ENCODE data around the gene UQCR11. TPM values are rescaled to one million over a fixed set of nuclear protein-coding genes. Genes with fewer than 3 reads are reported as not detected.
"Not testable (repeated sequence)": the region's sequence is repeated elsewhere in the genome, so short reads cannot be mapped to it uniquely, and the experiment has no call there.

UQCR11 gene
- total RNA-seq, 2 donors from 2014 or later: 337 to 359 TPM

GRCh38 chr19:1644070-1644469, 38.8 kb upstream of the UQCR11 start:
- ATAC-seq (no peak), DNase-seq (no peak)
- intact Hi-C loops (cut with DNase I, micrococcal nuclease): no loop called here

DNA sequence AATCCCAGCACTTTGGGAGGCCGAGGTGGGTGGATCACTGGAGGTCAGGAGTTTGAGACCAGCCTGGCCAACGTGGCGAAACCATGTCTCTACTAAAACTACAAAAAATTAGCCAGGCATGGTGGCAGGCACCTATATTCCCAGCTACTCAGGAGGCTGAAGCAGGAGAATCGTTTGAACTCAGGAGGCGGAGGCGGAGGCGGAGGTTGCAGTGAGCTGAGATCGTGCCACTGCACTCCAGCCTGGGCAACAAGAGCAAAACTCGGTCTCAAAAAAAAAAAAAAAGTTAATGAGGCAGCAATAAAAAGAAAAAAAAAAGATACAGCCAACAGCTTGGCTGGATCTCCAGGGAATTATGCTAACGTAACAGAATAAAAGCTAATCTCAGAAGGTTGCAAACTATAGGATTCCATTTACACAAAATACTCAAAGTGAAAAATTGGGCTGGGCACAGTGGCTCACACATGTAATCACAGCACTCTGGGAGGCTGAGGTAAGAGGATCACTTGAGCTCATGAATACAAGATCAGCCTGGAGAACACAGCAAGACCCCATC, 35.7 kb upstream of the UQCR11 start:
- ATAC-seq: peak; percentile 20
- DNase-seq; intact Hi-C loops (cut with DNase I, micrococcal nuclease): not testable (repeated sequence)

DNA sequence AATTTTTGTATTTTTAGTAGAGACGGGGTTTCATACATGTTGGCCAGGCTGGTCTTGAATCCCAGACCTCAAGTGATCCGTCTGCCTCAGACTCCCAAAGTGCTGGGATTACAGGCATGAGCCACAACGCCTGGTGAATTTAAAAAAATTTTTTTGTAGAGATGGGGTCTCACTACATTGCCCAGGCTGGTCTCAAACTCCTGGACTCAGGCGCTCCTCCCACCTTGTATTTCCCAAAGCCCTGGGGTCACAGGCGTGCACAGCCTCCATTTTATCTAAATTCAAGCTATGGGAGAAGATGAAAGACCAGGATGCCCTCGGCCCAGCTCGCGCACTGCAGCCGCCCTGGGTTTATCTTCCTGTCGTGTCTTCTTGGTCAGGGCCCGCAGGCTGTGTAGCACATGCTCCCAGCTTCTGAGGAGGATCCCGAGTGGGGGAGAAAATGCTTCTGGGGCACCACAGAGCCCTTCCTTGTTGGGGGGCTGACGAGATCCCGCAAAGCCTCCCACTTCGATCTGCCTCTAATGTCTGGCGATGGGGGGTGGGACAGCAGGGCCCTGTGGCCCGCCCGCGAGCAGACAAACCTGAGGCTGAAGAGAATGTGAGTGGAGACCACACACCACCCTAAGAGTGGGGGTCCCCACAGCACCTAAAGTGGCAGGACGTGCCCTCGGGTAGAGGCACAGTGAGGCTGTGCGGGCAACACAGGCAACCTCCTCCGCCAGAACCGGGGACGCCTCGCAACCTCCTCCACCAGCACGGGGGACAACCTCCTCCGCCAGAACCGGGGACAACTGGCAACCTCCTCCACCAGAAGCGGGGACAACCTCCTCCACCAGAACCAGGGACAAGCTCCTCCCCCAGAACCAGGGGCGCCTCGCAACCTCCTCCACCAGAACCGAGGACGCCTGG, 31.3 kb upstream of the UQCR11 start:
- intact Hi-C loops (cut with DNase I, micrococcal nuclease): no loop called here
- ATAC-seq (no peak), DNase-seq (no peak)

- DNase-seq: no peak
- intact Hi-C loops (cut with DNase I, micrococcal nuclease): no loop called here
- no peak for ATAC-seq
Measured at GRCh38 chr19:1634938-1635243, 29.6 kb upstream of the UQCR11 start.

GRCh38 chr19:1634242-1634937, 29.1 kb upstream of the UQCR11 start:
- intact Hi-C loops (cut with DNase I, micrococcal nuclease): no loop called here
- no peak for DNase-seq
- no peak for ATAC-seq

- ATAC-seq (peak; percentile 47), DNase-seq (peak in 1 of 2 donors; percentile 33)
- intact Hi-C loops (cut with DNase I, micrococcal nuclease): no loop called here
Measured at GRCh38 chr19:1633269-1633826, 28.1 kb upstream of the UQCR11 start.

- ATAC-seq (peak; percentile 92), DNase-seq (peak; percentile 74 to 77)
- intact Hi-C loops (cut with DNase I, micrococcal nuclease): no loop called here
Measured at GRCh38 chr19:1632462-1633268, 27.4 kb upstream of the UQCR11 start.

DNA sequence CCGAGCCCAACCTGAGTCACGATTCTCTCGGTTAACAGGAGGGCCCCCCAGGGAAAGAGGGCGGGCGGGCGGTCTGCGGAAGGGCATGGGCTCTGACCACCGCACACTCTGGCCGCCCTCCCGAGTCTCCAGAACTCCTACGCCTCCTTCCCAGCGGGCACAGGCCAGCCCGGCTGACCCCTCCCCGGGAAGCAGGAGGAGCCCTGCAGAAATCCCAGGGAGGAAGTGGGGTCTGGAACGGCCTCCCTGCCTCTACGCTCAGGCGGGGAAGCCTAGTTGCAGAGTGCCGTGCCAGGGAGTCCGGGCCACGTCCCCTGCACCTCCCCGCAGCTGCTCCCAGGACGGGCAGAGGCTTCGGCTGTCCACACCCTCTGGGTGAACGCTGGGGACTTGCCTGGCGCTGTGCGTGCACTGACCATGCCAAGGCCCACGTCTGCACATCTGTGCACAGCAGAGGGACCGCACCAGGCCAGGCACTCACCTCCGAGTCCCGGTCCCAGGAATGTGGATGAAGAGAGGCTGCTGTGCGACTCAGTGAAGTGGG, 26.4 kb upstream of the UQCR11 start:
- no peak for ATAC-seq
- intact Hi-C loops (cut with DNase I, micrococcal nuclease): no loop called here

GRCh38 chr19:1630811-1631210, 25.5 kb upstream of the UQCR11 start:
- DNase-seq (no peak), ATAC-seq (no peak)
- intact Hi-C loops (cut with DNase I, micrococcal nuclease): no loop called here

More for the DNA sequence above, 26.4 kb upstream of the UQCR11 start:
- no peak for DNase-seq

- ATAC-seq (no peak), DNase-seq (no peak)
- intact Hi-C loops (cut with DNase I, micrococcal nuclease): no loop called here
Measured at GRCh38 chr19:1630012-1630411, 24.8 kb upstream of the UQCR11 start.

DNA sequence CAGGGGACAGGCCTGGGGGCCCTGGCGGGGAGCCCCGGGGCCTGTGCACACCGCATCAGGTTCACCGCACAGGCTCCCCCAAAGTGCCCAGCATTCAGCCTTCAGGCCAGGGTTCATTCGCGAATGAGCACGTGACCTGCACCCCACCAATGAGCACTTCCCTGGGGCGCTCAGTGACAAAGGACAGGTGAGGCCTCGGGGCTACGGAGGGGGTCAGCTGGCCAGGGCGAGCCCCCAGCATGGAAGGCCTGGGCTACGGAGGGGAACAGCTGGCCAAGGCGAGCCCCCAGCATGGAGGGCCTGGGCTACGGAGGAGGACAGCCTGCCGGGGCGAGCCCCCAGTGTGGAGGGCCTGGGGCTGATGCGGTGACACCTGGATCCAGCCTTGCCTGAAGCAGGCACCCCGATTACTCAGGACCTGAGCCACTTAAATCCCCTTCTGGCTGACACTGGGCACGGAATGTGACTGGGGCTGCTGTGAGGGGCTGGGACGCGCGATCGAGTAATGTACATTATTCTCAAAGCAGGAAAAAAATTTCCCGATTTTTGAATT, 24.1 kb upstream of the UQCR11 start:
- no peak for DNase-seq
- no peak for ATAC-seq
- intact Hi-C loops (cut with DNase I, micrococcal nuclease): no loop called here

DNA sequence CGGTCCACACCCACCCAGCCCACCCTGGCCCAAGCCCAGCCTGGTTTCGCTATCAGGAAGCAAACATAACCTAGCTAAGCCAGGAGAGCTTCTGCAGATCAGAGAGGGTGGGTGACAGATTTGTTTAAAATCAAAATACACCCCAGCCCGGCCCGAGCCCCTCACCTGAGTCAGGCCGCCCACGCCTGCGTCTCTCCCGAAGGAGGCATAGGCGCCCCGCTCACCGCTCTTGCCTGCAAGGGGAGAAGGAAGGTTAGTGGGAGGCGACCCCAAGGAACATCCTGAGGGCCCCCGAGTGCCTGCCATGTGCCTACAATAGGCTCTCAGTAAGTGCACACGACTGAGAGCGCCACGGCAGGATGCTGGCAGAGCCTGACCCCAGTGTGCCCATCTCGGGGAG, 21.9 kb upstream of the UQCR11 start:
- intact Hi-C loops (cut with DNase I, micrococcal nuclease): no loop called here
- DNase-seq (no peak), ATAC-seq (no peak)

DNA sequence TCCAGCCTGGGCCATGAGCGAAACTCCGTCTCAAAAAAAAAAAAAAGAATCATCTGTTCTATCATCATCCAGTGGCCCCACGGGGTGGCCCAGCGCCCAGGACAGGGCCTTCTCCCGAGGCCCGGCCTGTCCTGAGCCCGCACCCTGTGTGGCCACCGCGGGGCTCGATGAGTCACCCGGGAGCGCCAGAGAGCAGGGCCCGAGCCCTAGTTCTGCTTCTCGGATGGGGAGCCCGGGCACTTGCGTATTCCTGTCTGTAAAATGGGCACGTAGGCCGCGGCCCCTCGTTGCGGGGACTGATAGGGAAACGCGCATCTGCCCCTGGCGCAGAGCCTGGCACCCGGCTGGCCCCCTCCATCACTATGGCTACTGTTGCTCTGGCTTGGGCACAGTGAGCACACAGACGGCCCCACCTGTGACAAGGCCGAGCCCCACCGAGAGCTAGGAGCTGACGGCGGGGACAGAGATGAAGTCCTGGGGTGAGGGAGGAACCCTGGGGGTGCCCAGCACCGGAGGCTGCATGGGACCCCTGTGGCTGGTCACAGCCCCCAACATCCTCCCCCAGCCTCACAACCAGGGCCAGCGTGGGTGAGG, 21.3 kb upstream of the UQCR11 start:
- ATAC-seq (no peak), DNase-seq (no peak)
- intact Hi-C loops (cut with DNase I, micrococcal nuclease): no loop called here

DNA sequence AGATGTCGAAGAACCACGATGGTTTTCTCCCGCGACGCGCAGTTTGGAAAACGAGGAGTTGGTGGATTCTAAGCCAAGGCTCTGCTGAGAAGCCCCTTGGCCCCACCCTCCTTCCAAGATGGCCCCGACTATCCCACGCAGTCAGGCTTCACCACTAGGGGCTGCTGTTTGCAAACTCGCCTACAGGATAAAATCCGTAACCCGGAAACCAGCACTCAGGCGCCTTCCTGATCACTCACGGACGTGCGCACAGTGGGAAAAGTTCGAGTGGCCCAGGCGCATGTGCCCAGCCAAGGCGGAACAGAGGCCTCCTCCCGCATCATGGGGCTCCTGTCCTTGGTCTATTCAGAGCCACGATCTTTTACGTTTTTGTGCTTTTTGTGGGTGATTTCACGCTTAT, 19.2 kb upstream of the UQCR11 start:
- peak; percentile 54 for ATAC-seq
- intact Hi-C loops (cut with DNase I, micrococcal nuclease): no loop called here
- peak in 1 of 2 donors; percentile 59 for DNase-seq

DNA sequence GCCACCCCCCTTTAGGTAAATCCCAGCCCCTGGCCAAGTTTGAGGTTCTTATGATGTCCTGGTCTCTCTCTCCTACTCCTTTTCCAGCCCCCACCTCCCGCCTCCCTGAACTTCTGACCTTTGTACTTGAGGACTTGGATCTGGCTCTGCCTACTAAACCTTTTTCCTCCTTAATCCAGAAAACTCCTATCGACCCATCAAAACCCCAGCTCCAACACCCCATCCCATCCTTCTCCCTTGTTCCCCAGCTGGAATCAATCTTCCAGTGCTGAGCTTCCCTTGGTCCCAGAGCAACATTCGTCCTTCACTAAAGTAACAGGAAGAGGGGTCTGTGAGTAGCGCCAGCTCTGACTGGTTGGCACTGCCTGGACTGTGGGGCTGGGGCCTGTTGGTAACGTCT, 17.3 kb upstream of the UQCR11 start:
- ATAC-seq (no peak), DNase-seq (no peak)
- intact Hi-C loops (cut with DNase I, micrococcal nuclease): no loop called here

DNA sequence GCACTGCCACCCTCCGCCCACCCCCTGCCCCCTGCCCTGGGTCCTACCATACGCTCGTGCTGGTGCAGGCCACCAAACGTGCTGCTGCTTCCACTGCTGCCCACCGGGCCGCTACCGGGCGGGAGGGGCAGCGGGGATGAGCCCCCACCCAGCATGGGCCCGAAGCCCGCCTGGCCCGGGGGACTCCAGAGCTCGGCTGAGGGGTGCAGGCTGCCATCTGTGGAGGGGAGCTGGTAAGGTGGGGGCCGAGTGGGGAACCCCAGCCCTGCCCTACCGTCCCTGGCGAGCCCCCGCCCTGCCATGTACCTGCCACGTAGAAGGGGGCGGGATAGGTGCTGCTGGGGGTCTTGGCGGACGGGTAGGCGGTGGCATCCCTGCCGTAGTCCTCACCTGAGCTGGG, 16.7 kb upstream of the UQCR11 start:
- no peak for ATAC-seq
- no peak for DNase-seq
- intact Hi-C loops (cut with DNase I, micrococcal nuclease): no loop called here

- intact Hi-C loops (cut with DNase I, micrococcal nuclease): no loop called here
- ATAC-seq (no peak), DNase-seq (no peak)
Measured at GRCh38 chr19:1621574-1621973, 16.3 kb upstream of the UQCR11 start.

DNA sequence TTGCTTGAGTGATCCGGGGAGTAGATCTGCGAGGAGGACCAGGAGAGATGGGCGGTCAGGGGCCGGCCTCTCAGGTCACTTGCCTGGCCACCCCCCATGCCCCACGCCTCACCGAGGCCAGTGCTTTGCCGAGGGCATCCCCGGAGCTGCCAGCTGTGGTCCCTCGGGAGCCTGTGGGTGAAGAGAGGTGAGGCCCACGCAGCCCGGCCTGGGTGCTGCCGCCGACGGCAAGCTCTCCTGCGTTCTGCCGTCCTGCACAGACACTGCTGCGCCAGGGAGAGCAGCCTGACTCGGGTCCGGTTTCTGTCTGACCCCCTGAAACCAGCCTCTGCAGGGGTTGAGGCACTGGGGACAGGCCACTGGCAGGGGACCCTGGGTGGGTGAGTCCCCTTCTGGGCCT, 15.8 kb upstream of the UQCR11 start:
- intact Hi-C loops (cut with DNase I, micrococcal nuclease): no loop called here
- ATAC-seq (no peak), DNase-seq (no peak)
